ENCODE results near the gene COPE. TPM values are rescaled to one million over a fixed set of nuclear protein-coding genes. Genes with fewer than 3 reads are reported as not detected.

The COPE gene
- total and polyA plus RNA-seq, 2 of the 8 experiments (the other 6 are each of a cell fraction or from before 2014, with no cell fraction given): 178 to 356 TPM

DNA sequence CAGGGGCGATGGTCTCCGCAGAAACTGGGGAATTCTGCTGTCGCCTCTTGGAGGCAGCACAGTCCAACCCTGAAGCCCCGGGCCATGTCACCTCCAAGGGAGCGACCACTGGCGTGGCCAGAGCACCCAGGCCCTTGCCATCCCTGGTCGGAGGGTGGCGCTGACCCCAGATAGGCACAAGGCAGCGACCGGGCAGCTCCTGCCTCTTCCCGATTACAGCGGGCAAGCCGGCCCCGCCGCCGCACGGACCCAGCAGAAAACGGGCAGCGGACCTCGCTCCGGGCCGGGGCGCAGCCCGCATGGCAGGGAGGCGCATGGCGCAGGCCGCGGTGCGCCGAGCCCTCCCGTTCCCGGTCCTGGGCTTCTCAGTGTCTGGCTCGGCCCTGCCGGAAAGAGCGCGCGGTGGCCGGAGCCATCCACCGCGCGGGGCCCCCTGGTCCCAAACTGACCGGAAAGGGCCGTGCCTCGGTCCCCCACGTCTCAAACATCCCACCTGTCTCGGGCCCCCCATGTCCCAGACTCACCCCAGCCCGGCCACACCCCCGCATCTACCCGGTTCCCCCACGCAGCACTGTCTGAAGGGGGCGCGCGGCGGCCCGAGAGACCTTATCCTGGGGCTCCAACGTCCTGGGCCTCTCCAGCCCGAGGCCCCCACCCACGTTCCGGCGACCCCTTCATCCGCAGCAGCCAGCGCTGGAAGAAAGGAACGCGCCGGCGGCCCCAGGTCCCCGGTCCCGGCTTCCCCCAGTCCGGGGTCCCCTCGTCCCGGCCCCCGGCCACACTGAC is 24.0 kb downstream of the COPE start:
- H2BK20ac ChIP-seq (ENCODE audit: low read length): no peak overlapping the region
- no peak overlapping the region for H3K14ac ChIP-seq (ENCODE audit: insufficient read length)
- H4K20me1 ChIP-seq (replicated peaks in 1 of 2; ENCODE audit: control insufficient read depth in 1 of 2, insufficient read depth in 2 of 2, low read length in 2 of 2): peaks cover 6 to 15% of the 10 kb centered on the region in 2 experiments
- FAIRE-seq: no peak
- no peak overlapping the region for H3K23ac ChIP-seq (ENCODE audit: insufficient read length)
- peak overlapping the region in 3 of 4 experiments; percentile 20 to 80 (median 43); a peak in 5 of 7 replicates for H3K9ac ChIP-seq (replicated peaks in 1 of 4; ENCODE audit: extremely low read depth in 1 of 4, low read depth in 3 of 4, low read length in 3 of 4)
- no peak overlapping the region for H2BK120ac ChIP-seq (replicated peaks; ENCODE audit: low read depth, low read length)
- no peak overlapping the region for H2BK15ac ChIP-seq (ENCODE audit: low read length)
- no peaks in the 10 kb centered on the region for H3K79me2 ChIP-seq (ENCODE audit: control insufficient read depth in 1 of 2, insufficient read depth in 2 of 2, low read length in 2 of 2)
- peaks cover 0 to 13% (median 5%) of the 10 kb centered on the region in 4 experiments; a peak in 5 of 7 replicates for H3K4me1 ChIP-seq (replicated peaks in 1 of 4; ENCODE audit: control insufficient read depth in 3 of 4, insufficient read depth in 4 of 4, low read length in 3 of 4)
- H3K4me3 ChIP-seq (ENCODE audit: extremely low read depth in 1 of 4, insufficient read depth in 2 of 4, low read depth in 3 of 4, low read length in 4 of 4): peak overlapping the region; percentile 42 to 79 (median 62)
- H4K8ac ChIP-seq (ENCODE audit: extremely low read depth, insufficient read depth, low read length): peak overlapping the region; percentile 79
- peaks cover 6% of the 10 kb centered on the region; the same call in 1 of the 2 replicates for H3K23me2 ChIP-seq (ENCODE audit: low read depth, low read length)
- H3K18ac ChIP-seq (ENCODE audit: extremely low read depth, low read length): peak overlapping the region; percentile 71
- no peak overlapping the region for H3K27ac ChIP-seq (ENCODE audit: low read depth, low read length)
- no peak overlapping the region for H3K4ac ChIP-seq (replicated peaks; ENCODE audit: insufficient read length, low read depth, low read length)
- no peak overlapping the region for H2BK12ac ChIP-seq (ENCODE audit: low read depth, low read length)
- no peak overlapping the region for H3K56ac ChIP-seq (replicated peaks; ENCODE audit: insufficient read length, low read depth, low read length)
- 1% methylated on average over 43 of the region's 72 CpGs; no CpG with 5 or more reads in 1 of the 2 experiments for WGBS, 2 experiments (ENCODE audit: extremely low coverage in 1 of 2, insufficient coverage in 1 of 2, insufficient read length in 1 of 2, insufficient replicate concordance in 2 of 2, low coverage in 1 of 2, low lambda C conversion rate in 2 of 2, missing lambda C conversion rate in 1 of 2)
- peak in 1 of 2 experiments; percentile 80 for DNase-seq (ENCODE audit: low read depth in 1 of 2, low spot score in 2 of 2)
- H4K5ac ChIP-seq (ENCODE audit: insufficient read length, low read depth, low read length): peak overlapping the region; percentile 43
- H3K36me3 ChIP-seq (ENCODE audit: control insufficient read depth in 2 of 4, insufficient read depth in 4 of 4, low read length in 3 of 4): no peaks in the 10 kb centered on the region; a peak in 1 of 8 replicates
- peak overlapping the region; percentile 33 to 86 for H3K4me2 ChIP-seq (ENCODE audit: insufficient read depth in 1 of 2, low read depth in 2 of 2, low read length in 2 of 2)
- no peaks in the 10 kb centered on the region for H3K9me3 ChIP-seq (ENCODE audit: insufficient read depth in 2 of 2, low read depth in 1 of 2, low read length in 1 of 2)
- ChIA-PET POLR2A (ENCODE audit: partially characterized antibody) (interaction anchor here (0.6 to 4.0 kb wide), 14 partner anchors 10 to 156 kb away, joined by 3 to 17 read pairs (median 4); partner anchors contain the start of genes COPE and DDX49), CTCF (ENCODE audit: partially characterized antibody) (interaction anchor here (0.6 to 4.5 kb wide), 22 partner anchors 10 to 564 kb away, joined by 3 to 34 read pairs (median 4); no protein-coding TSS in a partner anchor)
- peak overlapping the region; percentile 28; the same call in 1 of the 2 replicates for H2AFZ ChIP-seq (ENCODE audit: low read length)
- H2AK5ac ChIP-seq (ENCODE audit: low read depth, low read length): no peak overlapping the region
- no peak overlapping the region for H4K91ac ChIP-seq (replicated peaks; ENCODE audit: insufficient read length, low read length)
- no peak overlapping the region for H2BK5ac ChIP-seq (ENCODE audit: low read depth, low read length)
- peaks cover 0 to 13% (median 8%) of the 10 kb centered on the region in 4 experiments; a peak in 4 of 7 replicates for H3K27me3 ChIP-seq (replicated peaks in 1 of 4; ENCODE audit: control insufficient read depth in 3 of 4, extremely low read depth in 1 of 4, insufficient read depth in 3 of 4, low read length in 3 of 4)
- no peaks in the 10 kb centered on the region for H3K79me1 ChIP-seq (ENCODE audit: low read depth, low read length)
- TF ChIP-seq HDAC2 (IDR thresholded peaks at IDR 0.05; ENCODE audit: borderline replicate concordance in 1 of 2, low read depth in 2 of 2, low read length in 2 of 2) (peak; percentile 31 to 37; a peak in 1 of 4 replicates), RBBP5 (IDR thresholded peaks at IDR 0.05; ENCODE audit: borderline replicate concordance, low read depth, low read length) (peak; percentile 26; the same call in 1 of the 2 replicates), TBP (IDR thresholded peaks at IDR 0.05; ENCODE audit: low read depth, low read length) (peak; percentile 28; the same call in 1 of the 2 replicates), SUZ12 (IDR thresholded peaks at IDR 0.05; ENCODE audit: low read length) (peak; percentile 36; the same call in 1 of the 2 replicates), SIN3A (conservative IDR thresholded peaks at IDR 0.05 in 1 of 2, IDR thresholded peaks at IDR 0.05 in 1 of 2; ENCODE audit: low read depth in 1 of 2, low read length in 2 of 2) (peak in 1 of 2 experiments; percentile 78; a peak in 2 of 4 replicates), TAF7 (optimal IDR thresholded peaks at IDR 0.05; ENCODE audit: borderline replicate concordance, low read depth, low read length) (no peak), RFX5 (IDR thresholded peaks at IDR 0.05; ENCODE audit: borderline replicate concordance, low read depth, low read length) (no peak), BRCA1 (IDR thresholded peaks at IDR 0.05; ENCODE audit: low read depth, low read length) (no peak), YY1 (IDR thresholded peaks at IDR 0.05; ENCODE audit: low read depth, low read length) (peak; percentile 29; the same call in 1 of the 2 replicates)
